Measurements from ENCODE around the gene PLXNA2.

Gene PLXNA2

DNA sequence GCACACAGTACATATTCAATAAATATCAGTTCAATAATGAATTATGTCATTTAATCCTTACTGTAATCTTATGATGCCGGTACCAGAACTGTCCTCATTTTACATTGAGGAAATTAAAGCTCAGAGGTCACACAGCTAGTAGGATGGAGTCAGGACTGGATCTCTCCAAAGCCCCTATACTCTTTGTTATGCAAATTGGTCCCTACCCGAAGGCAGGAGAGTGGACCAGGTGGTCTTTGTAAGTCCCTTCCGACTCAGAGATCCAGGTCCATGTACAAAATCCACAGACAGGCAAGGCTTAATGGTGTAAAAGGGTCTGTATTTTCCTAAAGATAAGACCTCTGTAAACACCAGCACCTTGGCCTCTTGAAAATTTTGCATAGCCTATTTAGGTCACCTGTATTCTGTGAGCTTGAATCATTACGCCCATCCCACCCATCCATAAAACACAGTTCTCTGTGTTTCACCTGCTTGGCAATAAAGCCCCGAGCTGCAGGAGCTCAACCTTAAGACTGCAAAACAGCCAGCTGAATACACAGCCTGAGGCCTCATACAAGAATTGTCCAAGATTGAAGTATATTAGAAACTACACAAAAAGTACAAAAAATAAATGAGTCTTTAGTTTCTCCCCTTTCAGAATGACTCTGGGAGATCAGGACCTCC lies 41.7 kb downstream of the PLXNA2 start:
- no peak for DNase-seq

DNA sequence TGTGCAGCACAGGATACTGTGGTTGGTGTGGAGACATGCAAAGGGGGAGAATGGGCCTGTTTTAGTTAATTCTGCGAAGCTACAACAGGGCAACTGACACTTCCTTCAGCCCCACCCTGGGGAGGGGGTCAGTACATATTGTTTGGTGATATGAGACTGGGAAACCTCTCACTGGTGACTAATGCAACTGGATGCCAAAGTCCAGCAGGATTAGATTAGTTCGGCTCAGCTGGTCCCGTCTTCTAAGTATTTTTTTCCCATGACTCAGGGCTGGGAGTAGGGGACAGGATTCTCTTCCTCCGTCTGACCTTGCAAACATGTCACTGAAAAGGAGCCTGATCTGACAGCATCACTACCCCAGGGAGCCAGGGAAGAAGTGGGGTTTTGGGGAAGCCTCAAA lies 43.0 kb downstream of the PLXNA2 start:
- DNase-seq: no peak

DNA sequence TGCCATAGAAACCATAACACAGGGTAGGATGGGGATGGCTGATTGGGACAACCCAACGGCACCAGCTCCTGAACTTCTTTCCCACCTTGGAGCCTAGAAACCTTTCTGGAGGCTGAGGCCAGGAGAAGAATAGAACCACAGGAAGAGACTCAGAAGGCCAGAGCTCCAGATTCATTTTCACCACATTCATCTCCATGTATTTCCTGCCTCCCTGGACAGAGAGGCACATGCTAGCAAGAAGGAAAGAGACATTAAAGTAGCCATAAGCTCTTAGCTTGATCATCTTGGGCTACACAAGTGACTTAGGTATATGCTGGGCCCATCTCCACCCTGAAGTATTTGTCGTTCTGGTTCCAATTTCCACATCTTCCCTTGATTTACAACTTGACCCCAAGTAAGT lies 44.1 kb downstream of the PLXNA2 start:
- DNase-seq: no peak

DNA sequence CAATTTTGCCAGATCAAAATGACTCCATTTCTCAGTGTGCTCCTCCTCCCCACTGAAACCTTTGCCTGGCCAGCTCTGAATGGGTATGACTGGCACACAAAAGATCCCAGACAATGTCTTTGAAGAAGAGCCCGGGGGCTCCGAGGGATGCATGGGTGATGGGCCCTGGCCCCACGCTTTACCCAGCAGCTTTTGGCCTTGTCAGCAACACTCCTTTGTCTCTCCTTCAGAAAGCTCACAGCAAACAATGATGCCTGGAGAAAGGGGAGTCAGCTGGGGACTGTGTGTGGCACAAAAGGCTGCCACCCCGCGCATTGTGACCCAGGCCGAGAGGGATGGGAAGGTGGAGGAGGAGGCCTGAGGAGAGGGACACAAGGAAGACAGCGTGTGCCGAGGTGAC lies 45.9 kb downstream of the PLXNA2 start:
- no peak for DNase-seq

DNA sequence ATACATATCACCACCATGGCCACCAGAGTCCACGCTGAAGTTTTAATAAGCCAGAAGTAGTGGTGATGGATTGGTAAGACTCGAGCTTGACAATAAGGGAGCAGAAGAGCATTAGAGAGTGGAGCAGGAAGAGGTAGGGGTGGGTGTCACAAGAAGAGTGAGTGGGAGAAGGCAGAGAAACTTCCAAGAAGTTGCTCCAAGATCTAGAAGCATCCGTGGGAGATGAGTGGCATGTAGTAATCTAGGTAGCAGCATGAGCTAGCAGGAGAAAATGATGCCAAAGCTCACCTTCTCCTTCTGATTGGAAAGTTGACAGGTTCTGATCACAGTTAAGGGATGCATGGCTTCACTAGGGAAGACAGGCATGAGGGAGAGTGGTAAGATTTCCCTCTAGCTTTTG lies 49.2 kb downstream of the PLXNA2 start:
- no peak for DNase-seq

DNA sequence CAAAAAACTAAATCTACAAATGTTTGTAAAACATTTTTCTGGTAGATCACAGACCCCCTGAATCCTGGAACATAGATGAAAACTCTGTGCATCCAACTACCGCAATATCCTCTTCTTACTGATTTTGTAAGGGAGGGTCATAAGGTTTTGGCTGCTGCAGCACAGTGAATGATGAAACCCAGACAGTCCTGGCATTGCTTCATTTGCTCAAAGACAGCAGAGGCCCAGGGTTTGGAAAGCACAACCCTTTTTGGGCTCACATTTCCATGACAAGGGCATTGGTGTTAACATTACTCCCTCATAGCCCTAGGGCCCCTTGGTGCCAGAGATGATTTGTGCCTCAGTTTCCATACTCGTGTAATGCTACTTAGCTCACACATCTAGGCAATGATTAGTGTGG lies 51.2 kb downstream of the PLXNA2 start:
- no peak for DNase-seq

DNA sequence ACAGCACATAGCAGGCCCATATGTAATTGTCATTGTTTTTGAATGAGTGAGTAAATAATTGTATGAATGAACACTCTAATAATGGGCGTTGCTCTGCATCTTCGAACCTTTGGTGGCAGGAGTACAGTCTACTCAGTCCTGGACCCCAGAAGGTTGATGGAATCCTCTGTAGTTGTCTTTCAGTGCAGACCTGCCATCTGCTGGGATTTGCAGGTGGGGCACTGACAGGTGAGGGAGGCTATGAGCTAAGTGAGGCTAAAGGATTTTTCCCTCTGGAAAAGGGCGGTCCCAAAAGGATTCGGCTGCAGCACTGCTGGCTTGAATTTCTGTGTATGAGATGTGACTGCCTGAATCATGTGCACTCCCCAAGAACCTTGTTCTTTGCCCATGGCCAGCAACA lies 53.4 kb downstream of the PLXNA2 start:
- no peak for DNase-seq

DNA sequence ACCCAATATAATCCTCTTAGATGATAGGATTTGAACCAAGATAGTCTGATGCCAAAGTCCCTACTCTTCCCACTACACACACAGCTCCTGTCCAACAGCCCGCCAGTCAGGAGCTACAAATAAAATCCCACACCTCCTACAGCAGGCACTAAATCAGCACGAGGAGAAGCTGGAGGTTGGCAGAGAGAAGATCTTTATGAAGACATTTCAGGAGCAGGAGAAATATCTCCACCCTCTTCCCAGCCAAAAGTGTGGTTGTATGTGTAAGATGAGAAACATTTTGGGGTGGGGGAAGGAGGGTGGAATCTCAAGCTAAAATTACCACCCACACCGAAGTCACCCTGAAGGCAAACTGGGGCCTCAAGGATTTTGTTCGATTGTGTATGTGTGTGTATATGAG lies 54.5 kb downstream of the PLXNA2 start:
- no peak for DNase-seq

DNA sequence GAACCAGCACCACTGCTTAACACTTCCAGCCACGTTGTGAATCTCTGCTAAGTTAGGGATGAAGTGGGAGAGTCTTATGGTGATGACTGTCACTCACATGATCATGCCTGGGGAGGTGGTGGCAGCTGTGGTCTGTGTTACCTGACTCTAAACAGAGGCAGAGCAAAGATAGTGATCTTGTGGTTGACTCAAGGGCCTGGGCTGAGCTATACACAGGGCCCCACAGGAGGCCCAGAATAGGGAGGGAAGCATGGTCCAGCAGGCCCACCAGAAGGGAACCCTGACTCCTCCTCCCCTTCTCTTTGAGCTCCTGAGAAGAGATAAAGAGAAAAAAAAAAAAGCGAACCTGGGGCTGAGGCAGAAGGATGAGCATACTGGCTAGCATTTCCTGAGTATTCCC lies 55.0 kb downstream of the PLXNA2 start:
- no peak for DNase-seq

DNA sequence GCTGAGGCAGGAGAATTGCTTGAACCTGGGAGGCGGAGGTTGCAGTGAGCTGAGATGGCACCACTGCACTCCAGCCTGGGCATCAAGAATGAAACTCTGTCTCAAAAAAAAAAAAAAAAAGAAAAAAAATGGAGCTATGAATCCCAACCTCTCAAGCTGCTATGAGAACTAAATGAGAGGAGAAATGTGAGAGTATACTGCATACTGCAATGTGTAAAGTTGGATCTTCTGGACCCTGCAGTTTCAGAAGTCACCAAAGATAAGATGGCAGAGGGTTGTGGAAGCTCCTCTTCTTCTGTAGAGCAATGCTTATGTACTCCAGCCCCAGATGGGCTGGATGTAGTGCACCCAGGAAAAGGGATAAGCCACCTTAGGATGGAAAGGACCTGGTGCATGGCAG lies 55.6 kb downstream of the PLXNA2 start:
- DNase-seq: no peak

DNA sequence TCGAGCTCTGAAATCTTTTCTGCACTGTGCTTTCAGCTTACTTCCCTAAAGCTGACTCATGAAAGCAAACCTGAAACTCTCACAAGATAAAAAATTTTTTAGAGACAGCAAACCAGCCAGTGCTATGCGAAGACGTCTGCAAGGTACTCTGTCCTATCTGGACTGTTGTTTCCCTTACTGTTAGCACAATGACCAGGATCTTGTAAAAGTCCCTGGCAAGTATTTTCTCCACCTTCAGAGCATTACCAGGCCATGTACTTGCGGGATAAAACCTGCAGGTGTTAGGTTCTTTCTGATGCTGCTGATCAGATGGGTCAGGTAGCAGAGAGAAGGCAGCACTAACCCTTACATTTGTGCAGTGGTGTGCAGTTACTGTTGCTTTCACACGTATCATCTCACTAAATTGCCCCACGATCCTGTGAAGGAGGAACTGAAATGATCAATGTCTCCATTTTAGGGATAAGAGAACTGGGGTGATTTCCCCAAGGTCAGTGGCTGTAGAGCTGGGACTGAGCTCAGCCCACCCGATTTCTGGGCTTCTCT lies 56.6 kb downstream of the PLXNA2 start:
- DNase-seq: no peak

DNA sequence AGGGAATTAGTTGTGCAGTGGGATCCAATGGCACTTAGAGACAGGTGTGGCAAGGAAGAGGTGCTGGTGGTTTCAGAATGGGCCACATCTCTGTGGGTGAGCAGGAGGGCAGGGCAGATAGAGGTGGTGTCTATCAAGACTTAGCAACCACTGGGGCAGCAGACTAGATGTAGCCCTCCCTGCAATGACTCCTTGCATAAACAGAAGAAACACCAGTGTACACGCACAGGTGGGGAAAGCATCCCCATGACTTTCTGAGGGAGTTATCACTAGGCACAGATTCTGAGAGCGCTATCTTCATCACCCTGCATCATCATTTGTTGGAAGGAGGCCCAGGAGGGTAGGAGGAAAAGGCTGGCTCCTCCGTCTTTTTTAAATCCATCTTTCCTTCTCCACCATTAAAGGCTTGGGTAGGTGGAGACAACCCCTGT lies 58.4 kb downstream of the PLXNA2 start:
- DNase-seq: no peak

DNA sequence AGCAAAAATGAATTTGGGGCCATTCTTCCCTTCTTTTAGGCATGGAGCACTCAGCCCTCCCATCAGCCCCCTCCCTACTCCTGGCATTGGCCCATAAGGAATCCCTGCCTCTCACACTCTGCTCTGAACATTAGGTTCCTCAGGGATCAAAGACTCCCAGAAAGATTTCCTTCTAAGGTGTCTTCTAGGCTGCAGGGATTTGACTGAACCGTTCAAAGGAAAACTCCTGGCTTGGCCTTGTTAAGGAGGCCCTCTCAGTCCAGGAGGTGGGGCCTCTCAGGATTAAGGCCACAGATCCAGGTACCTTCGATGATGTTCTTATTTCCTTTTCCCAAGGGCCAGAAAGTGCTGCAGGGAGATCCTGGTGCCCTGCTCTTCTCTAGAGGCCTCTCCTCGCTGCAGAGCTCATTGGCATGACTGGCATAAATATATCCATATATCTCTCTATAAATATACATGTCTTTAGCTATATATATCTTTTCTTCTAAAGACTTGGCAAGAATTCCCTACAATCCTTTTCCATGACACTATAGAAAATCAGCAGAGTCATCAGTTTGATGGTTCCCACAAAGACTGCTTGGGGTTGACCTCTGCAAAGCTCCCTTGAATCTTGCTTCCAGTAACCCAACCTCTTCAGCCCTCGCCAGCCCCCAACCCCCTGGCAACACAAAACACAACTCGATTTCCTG lies 59.1 kb downstream of the PLXNA2 start:
- no peak for DNase-seq

DNA sequence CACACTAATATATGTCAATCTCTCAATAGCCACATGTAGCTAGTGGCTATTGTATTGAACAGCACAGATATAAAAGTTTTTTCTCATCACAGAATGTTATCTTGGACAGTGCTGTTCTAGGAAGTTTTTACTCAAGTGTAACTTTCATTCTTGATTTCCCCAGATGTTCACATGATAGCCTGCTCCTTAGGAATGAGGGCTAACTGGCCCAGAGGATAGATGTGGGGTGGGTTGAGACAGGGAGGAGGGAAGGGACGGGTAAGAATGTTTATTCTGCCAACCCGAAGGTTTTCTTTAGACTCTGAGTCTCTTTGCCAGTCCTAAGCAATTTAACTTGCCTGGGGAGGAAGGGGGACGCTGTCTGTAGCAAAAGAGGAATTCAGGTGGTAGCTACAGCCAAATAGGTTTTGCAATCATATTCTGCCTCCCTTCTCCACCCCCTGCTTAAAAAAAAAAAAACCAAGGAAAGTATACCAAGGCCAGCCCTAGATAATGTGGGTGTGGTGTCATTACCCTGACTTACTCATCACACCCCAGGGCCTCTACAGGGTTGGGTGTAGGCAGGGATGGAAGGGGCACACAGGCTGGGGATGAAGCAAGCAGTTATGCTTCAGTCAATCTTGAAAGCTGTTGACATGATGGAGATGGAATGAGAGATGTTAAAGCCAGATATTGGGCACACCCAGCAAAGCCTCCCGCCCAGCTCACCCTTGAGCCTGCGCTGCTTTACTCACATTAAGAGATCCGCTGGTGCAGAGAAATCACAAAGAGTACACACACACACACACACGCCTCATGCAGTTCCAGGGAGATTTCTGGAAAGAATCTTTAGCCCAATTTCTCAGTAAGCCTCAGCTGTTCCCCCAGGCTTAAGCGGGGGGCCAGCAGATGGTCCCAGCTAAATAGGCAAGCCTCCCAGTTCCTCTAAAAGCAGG lies 59.9 kb downstream of the PLXNA2 start:
- no peak for DNase-seq

DNA sequence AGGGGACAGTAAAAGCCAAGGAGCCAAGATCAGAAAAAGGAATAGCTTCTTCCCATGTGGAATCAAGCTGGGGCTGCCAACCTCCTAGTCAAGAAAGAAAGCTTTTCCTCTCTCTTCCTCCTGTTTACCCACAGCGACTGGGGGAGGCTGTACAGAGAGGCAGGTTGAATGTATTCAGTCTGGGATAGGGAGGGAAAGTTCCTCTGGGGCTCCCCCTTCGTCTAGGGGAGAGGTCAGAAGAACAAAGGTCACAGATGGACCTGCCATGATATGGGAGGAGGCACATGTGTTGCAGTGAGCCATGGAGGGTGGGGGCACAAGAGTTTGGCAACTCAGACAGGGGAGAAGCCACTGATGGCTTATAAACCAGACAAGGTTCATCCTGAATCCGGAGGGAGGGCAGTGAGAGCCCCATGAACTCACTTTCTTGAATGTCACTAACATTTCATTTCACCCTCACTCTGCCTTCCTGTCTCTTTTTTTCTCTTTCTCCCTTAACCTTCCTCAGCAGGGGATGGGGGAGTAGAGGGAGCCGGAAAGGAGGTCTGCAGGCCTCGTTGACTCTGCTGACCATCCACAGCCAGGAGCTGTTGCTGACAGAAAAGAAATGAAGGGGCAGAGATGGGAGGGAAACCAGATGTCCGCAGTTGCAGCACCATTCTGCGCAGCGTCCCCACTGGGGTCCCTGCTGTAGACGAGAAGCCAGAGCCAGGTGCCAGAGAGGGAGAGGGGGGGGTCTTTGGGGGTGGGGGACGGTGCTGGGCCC lies 61.1 kb downstream of the PLXNA2 start:
- no peak for DNase-seq

DNA sequence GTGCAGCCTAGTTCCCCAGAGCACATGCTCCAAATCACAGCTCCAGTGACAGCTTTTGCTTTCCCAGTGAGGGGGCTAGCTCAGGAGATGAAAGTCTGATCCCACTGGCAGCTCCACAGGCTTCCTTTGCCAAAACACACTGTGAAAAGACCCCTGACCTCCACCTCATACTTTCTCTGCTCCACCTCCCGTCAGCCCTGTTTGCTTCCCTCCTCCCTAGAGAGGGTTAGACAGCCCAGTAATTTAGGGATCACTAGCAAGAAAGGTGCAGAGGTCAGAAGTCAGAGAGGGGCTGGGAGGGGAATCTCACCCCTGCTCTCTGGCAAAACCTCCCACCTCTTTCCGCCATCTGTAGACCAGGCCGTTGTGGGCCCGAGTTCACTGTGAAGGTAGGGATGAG lies 62.8 kb downstream of the PLXNA2 start:
- DNase-seq: no peak

DNA sequence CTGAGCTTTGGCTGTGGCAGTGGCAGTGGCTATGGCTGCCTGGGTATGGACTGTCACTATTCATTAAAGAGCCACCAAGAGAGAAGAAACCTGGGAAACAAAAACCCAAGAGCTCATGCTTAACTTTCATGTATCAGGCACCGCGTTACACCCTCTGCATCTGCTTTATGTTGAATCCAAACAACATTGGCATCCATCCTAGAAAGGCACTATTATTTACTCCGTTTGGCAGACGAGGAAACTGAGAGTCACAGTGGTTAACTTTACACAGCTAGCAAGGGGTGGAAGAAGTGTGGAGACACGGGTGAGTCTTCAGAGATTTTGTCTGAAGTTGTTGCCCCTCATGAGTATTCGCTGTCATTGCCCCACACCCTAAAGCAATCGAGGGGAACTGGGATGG lies 63.8 kb downstream of the PLXNA2 start:
- DNase-seq: no peak

DNA sequence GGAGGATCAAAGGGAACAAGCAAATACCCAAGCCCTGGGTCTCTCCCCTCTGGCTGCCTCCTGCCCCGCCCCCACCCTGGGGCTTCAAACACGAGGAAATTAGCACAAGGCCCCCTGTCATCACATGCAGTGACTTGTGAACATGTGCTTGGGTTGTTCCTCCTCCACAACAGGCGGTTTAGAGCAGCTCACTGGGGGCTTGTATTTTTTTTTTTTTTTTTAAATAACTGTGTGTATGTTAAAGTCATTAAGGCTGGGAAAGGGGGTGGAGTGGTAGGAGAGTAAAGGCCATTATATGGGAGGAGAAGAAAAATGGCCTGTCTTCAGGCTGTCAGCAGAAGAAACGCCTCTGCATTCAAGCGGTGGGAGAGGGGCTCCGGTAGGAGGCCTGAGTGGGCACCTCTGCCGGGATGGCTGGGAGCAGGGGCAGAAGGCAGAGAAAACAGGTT lies 64.2 kb downstream of the PLXNA2 start:
- DNase-seq: no peak

DNA sequence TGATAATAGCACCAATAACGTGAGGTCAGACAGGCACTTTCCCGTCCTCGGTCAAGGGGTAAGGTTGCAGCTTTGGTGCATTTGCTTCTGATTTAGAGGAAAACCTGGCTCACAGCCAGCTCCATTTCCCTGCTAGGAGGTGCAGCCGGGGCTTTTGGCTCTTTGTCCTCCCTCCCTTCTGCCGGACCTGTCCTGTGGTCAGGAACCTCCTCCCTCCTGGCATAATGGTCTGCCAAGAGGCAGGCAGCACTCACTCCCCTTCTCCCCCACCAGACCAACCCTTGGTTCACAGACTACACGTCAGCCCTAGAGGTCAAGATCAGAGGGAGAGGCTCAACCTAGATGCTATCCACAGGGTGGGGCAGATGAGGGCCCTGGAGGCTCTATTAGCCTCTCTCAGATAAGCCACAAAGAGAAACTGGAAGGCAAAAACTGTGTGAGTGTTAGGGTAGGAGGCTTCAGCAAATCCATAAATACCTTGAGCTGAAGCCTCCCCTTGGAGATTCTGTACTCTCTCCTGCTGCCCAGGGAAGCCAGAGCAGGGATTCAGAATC lies 64.8 kb downstream of the PLXNA2 start:
- DNase-seq: no peak

DNA sequence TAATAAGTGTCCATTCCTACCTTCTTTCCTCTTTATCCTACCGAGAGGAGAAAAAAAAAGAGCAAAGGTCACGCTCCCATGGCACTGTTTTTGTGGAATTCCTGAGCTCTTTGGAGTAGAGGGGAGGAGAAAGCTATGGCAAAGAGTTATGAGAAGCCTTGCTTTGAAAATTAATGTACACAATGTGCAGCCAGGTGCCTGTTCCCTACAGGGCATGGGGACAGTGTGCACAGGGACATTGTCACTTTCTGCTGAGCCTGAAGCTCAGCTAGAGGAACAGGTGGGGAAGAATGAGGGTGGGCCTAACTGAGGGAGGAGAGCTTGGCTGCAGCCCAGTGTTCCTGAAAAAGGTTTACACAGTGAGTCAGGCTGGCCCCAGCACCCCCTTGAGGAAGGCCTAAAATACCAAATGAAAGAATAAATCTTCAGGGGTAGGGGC lies 66.1 kb downstream of the PLXNA2 start:
- no peak for DNase-seq

DNA sequence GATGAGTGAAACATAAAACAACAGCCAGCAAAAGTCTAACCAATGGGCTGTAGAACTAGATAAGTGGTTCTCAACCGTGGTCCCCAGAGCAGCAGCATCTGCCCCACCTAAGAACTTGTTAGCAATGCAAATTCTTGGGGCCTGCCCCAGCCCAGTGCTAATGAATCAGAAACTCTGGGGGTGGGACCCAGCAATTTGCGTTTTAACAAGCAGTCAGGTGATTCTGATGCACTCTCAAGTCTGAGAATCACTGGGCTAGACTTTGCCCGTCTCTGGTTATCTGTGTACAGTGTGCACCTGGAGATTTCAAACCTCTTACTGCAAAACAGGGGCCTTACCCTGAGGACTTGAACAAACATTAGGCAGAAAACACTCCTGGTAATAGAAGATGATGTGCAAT lies 66.5 kb downstream of the PLXNA2 start:
- no peak for DNase-seq

DNA sequence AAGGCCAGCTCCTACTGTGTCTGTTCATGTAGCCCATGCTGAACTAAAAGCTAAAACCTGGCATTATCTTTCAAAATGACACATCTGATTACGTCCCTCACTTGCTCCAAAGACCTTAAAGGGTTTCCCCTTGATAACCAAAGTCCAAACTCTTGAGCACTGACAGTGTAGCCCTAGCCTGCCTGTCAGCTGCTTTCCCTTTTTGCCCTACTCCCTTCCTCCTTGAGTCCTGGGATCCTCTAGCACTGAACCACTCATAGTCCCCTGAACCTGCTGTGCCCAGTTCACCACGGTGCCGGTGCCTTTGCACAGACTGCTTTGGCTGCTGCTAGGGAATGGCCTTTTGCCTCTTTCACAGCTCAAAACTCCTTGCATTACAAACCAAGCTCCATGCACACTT lies 67.5 kb downstream of the PLXNA2 start:
- no peak for DNase-seq
